GM18909 (cell line): Measurements from ENCODE around the gene ESPN.
"Not testable (repeated sequence)": the region's sequence is repeated elsewhere in the genome, so short reads cannot be mapped to it uniquely, and the experiment has no call there.

Experiments used
- ATAC-seq: cut with Tn5 transposase; IDR thresholded peaks from one replicate; pipeline ENCODE4 v1.9.1; 2021; ENCODE audit warnings: mild to moderate bottlenecking; ENCODE audit not compliant: unreplicated experiment, poor library complexity

ESPN gene, protein sequence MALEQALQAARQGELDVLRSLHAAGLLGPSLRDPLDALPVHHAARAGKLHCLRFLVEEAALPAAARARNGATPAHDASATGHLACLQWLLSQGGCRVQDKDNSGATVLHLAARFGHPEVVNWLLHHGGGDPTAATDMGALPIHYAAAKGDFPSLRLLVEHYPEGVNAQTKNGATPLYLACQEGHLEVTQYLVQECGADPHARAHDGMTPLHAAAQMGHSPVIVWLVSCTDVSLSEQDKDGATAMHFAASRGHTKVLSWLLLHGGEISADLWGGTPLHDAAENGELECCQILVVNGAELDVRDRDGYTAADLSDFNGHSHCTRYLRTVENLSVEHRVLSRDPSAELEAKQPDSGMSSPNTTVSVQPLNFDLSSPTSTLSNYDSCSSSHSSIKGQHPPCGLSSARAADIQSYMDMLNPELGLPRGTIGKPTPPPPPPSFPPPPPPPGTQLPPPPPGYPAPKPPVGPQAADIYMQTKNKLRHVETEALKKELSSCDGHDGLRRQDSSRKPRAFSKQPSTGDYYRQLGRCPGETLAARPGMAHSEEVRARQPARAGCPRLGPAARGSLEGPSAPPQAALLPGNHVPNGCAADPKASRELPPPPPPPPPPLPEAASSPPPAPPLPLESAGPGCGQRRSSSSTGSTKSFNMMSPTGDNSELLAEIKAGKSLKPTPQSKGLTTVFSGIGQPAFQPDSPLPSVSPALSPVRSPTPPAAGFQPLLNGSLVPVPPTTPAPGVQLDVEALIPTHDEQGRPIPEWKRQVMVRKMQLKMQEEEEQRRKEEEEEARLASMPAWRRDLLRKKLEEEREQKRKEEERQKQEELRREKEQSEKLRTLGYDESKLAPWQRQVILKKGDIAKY

DNA sequence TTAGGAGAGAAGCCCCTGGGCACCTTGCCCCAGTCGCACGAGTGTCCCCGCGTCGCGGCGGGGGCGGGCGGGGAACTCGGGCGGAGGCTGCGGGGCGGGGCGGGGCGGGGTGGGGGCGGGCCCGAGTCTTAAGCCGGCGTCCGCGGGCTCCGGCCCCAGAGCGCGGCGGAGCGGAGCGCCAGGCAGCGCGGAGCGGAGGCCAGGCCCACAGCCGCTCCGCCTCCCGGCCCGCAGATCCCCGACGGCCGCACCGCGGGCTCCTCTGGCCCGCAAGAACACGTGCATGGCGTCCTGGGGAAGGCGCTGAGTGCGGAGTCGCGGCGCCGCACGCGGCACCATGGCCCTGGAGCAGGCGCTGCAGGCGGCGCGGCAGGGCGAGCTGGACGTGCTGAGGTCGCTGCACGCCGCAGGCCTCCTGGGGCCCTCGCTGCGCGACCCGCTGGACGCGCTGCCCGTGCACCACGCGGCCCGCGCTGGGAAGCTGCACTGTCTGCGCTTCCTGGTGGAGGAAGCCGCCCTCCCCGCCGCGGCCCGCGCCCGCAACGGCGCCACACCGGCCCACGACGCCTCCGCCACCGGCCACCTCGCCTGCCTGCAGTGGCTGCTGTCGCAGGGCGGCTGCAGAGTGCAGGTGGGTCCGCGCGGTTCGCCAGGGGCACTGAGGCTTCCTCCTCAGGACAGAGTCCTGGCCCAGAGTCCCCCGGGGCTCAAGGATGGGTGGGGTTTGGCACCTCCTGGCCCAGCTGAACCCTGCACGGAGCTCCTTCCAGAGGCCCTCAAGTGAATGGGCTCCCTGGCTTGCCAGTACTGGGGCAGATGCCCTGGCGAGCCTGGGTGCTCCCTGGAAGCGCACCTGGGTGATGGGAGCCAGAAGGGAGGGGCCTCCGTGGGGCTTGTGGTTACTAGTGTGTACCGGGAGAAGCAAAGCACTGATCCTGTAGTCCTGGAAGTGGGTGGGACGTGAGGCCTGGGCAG is at the start of gene ESPN:
TSS of gene ESPN (plus strand) at position 158 of the 975 bp plus-strand sequence. CDS start at position 338, 180 bp downstream.
- no peak for ATAC-seq

DNA sequence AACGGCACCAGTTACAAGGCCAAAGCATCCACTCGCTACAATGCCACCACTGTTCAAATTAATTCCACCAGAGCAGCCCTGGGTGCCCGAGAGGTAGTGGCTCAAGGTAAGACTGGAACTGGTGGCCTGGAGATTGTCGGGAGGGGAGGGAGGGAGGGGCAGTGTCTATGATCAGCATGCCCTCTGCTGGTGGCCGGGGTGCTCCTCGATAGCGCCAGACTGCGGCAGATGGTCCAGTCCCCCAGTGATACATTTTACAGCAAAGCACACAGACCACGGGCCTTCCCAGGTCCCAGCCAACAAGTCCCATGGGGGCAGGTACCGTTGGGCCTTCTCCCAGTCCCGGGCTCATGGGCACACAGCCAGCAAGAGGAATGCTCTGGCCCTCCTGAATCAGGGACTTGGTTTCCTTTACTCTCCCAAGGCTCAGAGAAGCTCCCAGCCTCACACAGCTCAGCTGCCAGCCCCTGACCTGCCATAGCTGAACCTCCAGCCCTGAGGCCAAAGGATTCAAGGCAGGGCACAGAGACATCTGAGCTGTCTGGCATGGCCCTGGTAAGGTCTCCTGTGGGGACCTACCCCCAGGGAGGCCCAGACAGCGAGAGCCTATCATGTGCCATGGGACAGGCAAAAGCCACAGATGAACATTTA is 46.4 kb upstream of the ESPN start:
- no peak for ATAC-seq

GRCh38 chr1:6380037-6380436 is 44.5 kb upstream of the ESPN start:
- no peak for ATAC-seq

- no peak for ATAC-seq
These were observed 40.4 kb upstream of the ESPN start for GRCh38 chr1:6384135-6384534.

DNA sequence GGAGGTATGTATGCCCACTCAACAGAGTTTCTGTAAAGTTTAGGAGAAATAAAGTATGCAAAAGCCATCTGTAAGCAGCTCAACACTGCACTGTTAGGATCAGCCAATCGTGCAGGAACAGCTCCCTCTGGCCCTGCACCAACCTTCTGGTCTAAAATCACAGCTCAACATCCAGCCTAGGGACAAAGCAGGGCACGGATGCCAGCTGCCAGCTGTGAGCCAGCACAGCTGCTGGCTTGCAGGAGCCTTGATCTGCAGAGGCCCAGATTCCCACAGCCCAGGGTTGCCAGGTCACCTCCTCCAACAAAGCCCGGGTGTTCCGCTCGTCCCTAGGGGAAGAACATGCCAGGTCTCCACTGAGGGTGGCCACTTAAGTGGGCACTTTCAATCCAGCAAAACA is 39.6 kb upstream of the ESPN start:
- ATAC-seq = no peak

DNA sequence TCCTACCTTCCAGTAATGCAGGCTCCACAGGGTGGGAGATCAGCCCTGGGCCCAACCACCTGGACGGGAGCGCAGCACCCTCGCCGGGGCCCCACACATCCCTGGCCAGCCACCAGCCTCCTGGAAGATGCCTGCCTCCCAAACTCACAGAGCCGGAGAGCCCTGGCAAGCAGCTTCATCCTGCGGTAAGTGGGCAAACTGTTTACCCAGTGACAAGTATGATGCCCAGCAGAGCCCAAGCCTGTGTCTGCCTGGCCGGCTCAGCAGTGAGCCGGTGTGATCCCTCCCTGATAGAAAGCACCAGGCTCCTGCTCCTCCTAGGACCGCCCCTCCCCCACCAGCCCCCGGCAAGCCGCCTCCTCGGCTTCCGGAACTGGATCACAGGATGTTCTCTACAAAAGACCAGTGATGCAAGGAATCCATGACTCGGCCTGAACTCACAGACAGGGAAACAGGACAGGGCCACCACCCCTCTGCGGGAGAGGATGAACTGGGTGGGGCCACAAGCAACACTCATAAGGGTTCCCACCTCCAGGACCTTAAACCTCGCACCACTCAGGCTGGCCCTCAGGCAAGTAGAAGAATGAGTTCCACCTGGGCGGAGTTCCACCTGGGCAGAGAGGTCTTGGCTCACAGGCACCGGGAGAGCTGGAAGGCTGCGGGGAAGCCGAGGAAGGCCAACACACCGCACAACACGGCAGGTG is 38.9 kb upstream of the ESPN start:
- ATAC-seq = no peak

GRCh38 chr1:6386371-6386949 is 38.1 kb upstream of the ESPN start:
- ATAC-seq = no peak

- no peak for ATAC-seq
These were observed 34.6 kb upstream of the ESPN start for GRCh38 chr1:6389971-6390370.

- ATAC-seq = no peak
These were observed 32.4 kb upstream of the ESPN start for GRCh38 chr1:6391951-6392808.

GRCh38 chr1:6392809-6393399 is 31.7 kb upstream of the ESPN start:
- ATAC-seq = no peak

GRCh38 chr1:6393400-6394187 is 31.0 kb upstream of the ESPN start, which contains the start of gene ACOT7:
Gene ACOT7 (minus strand): TSS chr1:6393767. CDS start chr1:6393399, 368 bp downstream.
- peak; percentile 82 for ATAC-seq

- not testable (repeated sequence) for ATAC-seq
These were observed 29.4 kb upstream of the ESPN start for GRCh38 chr1:6395130-6395529.

DNA sequence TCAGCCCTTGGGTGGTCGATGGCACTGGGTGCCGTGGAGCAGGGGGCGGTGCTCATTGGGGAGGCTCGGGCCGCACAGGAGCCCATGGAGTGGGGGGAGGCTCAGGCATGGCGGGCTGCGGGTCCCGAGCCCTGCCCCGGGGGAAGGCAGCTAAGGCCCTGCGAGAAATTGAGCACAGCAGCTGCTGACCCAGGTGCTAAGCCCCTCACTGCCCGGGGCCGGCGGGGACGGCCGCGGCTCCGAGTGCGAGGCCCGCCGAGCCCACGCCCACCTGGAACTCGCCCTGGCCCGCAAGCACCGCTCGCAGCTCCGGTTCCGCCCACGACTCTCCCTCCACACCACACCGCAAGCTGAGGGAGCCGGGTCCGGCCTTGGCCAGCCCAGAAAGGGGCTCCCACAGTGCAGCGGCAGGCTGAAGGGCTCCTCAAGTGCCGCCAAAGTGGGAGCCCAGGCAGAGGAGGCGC is 28.8 kb upstream of the ESPN start:
- ATAC-seq = not testable (repeated sequence)

DNA sequence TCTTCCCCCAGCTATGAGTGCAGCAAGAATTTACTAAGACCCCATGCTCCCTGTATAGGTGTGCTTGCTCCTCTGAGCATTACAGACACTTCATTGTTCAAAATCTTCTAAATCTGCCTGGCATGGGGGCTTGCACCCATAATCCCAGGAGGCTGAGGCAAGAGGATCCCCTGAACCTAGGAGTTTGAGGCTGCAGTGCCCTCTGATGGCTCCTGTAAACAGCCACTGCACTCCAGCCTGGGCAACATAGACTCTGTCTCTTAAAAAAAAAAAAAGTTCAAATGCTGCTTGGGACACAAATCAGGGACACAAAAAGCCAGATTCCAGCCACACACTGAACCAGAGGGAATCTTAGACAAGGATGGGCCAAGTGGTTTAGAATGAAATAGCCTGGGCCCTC is 27.6 kb upstream of the ESPN start:
- no peak for ATAC-seq

GRCh38 chr1:6397844-6398441 is 26.6 kb upstream of the ESPN start:
- no peak for ATAC-seq

GRCh38 chr1:6399294-6399693 is 25.3 kb upstream of the ESPN start:
- no peak for ATAC-seq
